GM10248 (cell line): ENCODE data around the gene NKD2.

Experiments
- CTCF ChIA-PET: fragments of 300-600 bp; sonication (Branson Sonifier 250); formaldehyde crosslinking; extraction: SDS; loops from one replicate; lab custom pipeline; 2021; ENCODE audit warnings: antibody characterized with exemption; lab: Yijun Ruan, JAX
- POLR2A ChIA-PET: fragments of 350-650 bp; sonication (Branson Sonifier 250); formaldehyde crosslinking; extraction: SDS; loops from one replicate; lab custom pipeline; 2020; ENCODE audit warnings: antibody characterized with exemption; lab: Yijun Ruan, JAX
- DNase-seq: peaks from one replicate; pipeline ENCODE4 v3.0.0; 2012; ENCODE audit errors: extremely low spot score
- TF ChIP-seq, protein P1 (sequence below): IDR thresholded peaks from 2 replicates; pipeline ENCODE4 v1.5.1; 2012; ENCODE audit warnings: mild to moderate bottlenecking, low read depth; ENCODE audit errors: extremely low read depth, missing control alignments, control extremely low read depth

Gene NKD2

GRCh38 chr5:1034986-1035385 is 26.4 kb downstream of the NKD2 start:
- ChIA-PET POLR2A (no interaction called here), CTCF (no interaction called here)
- TF ChIP-seq, protein P1, sequence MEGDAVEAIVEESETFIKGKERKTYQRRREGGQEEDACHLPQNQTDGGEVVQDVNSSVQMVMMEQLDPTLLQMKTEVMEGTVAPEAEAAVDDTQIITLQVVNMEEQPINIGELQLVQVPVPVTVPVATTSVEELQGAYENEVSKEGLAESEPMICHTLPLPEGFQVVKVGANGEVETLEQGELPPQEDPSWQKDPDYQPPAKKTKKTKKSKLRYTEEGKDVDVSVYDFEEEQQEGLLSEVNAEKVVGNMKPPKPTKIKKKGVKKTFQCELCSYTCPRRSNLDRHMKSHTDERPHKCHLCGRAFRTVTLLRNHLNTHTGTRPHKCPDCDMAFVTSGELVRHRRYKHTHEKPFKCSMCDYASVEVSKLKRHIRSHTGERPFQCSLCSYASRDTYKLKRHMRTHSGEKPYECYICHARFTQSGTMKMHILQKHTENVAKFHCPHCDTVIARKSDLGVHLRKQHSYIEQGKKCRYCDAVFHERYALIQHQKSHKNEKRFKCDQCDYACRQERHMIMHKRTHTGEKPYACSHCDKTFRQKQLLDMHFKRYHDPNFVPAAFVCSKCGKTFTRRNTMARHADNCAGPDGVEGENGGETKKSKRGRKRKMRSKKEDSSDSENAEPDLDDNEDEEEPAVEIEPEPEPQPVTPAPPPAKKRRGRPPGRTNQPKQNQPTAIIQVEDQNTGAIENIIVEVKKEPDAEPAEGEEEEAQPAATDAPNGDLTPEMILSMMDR = no peak
- no peak for DNase-seq

DNA sequence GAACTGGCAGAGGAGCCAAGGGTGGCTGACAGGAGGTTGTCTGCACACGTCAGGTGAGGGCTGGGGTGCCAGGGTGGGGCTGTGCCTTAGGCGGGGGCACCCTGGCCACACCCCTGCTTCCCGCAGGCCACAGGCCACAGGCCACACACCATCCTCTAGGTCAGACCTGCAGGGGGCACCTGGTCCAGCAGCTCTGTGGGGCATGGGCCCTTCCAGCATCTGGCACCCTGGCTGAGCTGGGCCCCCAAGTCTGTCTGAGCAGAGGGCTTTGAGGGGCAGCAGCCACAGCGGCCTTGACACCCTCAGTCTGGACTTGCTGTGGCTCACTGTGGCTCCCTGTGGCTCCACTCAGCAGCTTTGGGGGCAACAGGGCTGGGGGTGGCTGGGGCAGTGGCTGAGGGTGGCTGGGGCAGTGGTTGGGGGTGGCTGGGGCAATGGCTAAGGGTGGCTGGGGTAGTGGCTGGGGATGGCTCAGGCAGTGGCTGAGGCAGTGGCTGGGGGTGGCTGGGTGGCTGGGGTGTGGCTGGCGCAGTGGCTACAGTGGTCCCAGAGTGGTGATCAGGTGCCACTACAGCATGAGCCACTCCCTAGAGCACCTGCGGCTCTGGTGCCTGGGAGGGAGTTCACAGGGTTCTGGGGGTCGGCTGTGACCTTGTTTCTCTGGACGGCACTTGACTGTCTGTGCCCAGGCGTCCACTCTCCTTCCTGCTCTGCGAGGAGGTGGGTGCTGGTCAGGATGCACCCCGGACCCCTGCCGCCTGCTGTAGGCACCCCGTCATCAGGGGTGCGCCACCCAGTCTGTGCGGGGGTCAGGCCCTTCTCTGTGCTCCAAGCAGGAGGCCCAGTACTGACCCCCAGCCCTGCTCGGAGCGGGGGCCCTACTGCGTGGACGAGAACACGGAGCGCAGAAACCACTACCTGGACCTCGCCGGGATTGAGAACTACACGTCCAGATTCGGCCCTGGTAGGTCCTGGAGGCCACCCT is 27.1 kb downstream of the NKD2 start:
- ChIA-PET CTCF (no interaction called here), POLR2A (no interaction called here)
- no peak for DNase-seq
- TF ChIP-seq, protein P1 = no peak

GRCh38 chr5:1036504-1037122 is 28.0 kb downstream of the NKD2 start:
- CTCF ChIA-PET = no interaction called here
- no peak for DNase-seq
- TF ChIP-seq, protein P1 = no peak
- POLR2A ChIA-PET = no interaction called here

- TF ChIP-seq, protein P1 = no peak
- ChIA-PET CTCF (no interaction called here), POLR2A (no interaction called here)
- no peak for DNase-seq
Measured at GRCh38 chr5:1037123-1037670, 28.6 kb downstream of the NKD2 start.

DNA sequence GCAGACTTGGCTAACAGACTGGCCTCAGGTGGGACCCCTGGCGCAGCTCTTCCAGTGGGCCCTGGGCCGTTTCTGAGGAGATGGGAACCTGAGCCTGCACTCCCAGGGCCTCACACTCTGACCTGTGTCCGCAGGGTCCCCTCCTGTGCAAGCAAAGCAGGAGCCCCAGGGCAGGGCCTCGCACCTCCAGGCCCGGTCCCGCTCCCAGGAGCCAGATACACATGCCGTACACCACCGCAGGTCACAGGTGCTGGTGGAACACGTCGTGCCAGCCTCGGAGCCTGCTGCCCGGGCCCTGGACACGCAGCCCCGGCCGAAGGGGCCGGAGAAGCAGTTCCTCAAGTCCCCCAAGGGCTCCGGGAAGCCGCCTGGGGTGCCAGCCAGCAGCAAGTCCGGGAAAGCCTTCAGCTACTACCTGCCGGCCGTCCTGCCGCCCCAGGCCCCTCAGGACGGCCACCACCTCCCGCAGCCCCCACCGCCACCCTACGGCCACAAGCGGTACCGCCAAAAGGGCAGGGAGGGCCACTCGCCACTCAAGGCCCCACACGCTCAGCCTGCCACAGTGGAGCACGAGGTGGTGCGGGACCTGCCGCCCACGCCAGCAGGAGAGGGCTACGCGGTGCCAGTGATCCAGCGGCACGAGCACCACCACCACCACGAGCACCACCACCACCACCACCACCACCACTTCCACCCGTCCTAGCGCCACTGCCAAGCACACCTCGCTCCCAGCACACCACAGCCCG is 29.2 kb downstream of the NKD2 start:
- CTCF ChIA-PET = no interaction called here
- POLR2A ChIA-PET = no interaction called here
- TF ChIP-seq, protein P1 = no peak
- DNase-seq = no peak
